Left cardiac atrium (tissue), 4 donors: Measurements from ENCODE around the gene BIN1. TPM values are rescaled to one million over a fixed set of nuclear protein-coding genes. Genes with fewer than 3 reads are reported as not detected.

Experiments used
- ATAC-seq, 2 donors: fragments of 200-7000 bp; cut with Tn5 transposase; one replicate each; pipeline ENCODE4 v1.9.1; 2020; ENCODE audit warnings: mild to moderate bottlenecking in 2 of 2, moderate library complexity in 2 of 2
- DNase-seq: peaks from one replicate; pipeline ENCODE4 v3.0.0-alpha.2; 2020
- intact Hi-C, 2 donors: fragments of 100-400 bp; cut with DNase I; formaldehyde crosslinking; loops; one replicate each; pipeline versions ENCODE4 v1.14.1 to v1.15.1; 2022 to 2023
- total RNA-seq, 2 donors: library from RNA; stranded (reverse); fragmentation: NEBNext Ultra II Directional; extraction: Animal tissue kit (Norgen Biotek cat#: 25700); gene quantifications; one replicate each; pipeline ENCODE4 v1.2.1, GENCODE V29; 2021
- donor health status: DM: no; HTN: yes; CAD: no.
- donor health status: DM: no; HTN: yes; CAD: no; lungs with severe emphysema.
- donor health status: DM: yes; HTN: yes; CAD: no.
- donor health status: Dilated cardiomyopathy.

BIN1 gene
- total RNA-seq, 2 donors from 2014 or later = 16.2 to 23.6 TPM

DNA sequence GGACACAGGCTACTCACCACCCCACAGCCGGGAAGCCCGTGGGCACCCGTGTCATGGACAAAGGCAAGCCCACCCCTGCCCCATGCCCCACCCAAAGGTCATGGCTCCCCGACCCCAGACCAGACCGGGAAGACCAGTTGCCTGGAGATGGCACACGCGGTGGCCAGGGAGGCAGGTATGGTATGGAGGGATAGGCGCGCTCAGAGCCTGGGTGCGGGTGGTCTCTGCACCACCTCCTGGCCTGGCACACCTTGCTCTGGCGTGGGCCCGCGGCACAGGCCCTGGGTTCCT lies 51.2 kb downstream of the BIN1 start:
- no peak for DNase-seq
- no peak for ATAC-seq
- intact Hi-C loops = no loop called here

GRCh38 chr2:127054996-127055785 lies 51.8 kb downstream of the BIN1 start:
- ATAC-seq = no peak
- intact Hi-C loops = no loop called here
- no peak for DNase-seq

DNA sequence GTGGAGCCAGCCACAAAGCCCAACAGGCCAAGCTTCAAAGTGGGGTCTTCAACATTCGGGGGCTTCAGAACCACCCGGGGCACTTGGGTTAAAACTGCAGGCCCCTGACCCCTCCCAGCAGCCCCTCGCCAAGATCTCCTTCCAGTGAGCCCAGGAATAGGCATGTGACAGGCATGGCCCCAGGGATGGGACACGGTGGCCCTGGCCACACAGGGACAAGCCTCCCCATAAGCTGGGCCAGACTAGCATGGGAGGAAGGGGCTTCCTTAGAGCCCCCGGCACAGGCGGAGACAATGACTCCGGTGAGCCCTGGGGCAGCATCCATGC lies 52.4 kb downstream of the BIN1 start:
- ATAC-seq (no peak), DNase-seq (no peak)
- intact Hi-C loops = no loop called here

DNA sequence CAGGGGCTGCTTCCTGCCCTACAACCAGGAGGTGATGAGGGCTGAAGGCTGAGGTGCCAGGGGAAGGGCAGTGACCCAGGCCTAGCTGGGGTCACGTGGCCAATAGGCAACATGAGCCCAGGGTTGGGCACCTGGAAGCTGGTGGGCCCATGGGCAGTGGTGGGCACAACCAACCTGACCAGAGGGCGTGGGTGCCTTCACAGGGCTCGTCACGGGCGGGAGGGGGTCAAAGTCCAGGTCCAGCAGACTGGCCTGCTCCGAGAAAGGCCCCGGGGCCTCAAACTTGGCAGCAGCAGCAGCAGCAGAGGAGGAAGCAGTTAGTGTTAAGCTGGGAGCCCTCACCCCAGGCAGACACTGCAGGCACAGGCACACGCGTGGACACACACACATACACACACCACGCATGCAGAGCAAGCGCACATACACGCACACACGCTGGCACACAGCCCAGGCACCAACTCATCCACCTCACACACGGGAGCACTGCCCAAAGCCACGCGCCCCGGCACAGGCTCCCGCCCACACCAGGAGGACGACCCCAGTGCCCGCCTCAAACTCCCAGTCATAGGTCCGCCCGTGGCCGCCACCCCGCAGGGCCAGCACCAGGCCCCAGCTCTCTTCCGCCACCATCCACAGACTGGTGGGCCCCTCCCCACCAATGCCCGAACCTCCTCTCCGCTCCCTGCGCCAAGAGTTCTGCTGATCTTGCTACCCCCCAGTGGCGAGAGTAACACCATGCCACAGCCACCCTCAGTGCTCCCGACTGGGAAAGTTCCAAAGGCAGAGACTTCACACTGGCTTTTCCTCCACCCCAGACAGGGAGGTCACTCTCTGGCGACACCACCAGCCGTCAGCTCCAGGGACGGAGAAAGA lies 53.0 kb downstream of the BIN1 start:
- intact Hi-C loops = no loop called here
- no peak for ATAC-seq
- peak; percentile 18 for DNase-seq

GRCh38 chr2:127052771-127053691 lies 53.9 kb downstream of the BIN1 start:
- intact Hi-C loops = no loop called here
- DNase-seq (peak; percentile 22), ATAC-seq (no peak)

DNA sequence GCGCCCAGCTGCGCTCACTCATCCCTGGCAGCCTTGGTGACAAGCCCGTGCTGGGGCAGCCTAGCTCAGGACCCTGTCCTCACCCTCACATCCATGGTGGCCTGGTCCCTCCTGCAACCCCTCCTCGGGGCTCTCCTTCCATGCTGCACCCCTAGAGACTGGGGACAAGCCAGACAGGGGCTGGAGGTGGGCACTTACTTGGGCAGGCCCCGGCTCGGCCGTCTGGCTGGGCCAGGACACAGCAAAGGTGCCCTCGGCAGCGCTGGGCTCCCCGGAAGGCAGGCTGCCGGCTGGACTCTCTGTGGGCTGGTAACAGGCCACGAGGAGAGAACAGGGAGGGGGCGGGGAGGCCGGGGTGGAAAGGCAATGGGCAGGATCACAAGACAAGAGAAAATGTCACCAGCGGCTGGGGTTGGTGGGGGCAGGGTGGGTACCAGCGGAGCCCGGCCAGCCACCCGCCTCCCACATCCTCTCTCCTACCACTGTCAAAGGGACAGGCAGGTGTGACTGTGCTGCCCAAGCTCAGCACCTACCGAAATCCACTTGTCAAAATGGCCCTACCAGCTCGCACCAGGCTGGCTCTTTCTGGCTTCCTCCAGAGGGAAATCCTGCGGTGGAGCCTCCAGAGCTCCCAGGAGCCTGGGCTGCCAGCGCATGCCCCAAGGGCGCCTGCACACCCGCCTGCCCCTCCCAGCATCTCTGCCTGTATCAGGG lies 54.7 kb downstream of the BIN1 start:
- peak; percentile 20 for DNase-seq
- no peak for ATAC-seq
- intact Hi-C loops = no loop called here

- intact Hi-C loops = no loop called here
- ATAC-seq = no peak
- peak; percentile 18 for DNase-seq
Observed at GRCh38 chr2:127051116-127052056, 55.6 kb downstream of the BIN1 start.

DNA sequence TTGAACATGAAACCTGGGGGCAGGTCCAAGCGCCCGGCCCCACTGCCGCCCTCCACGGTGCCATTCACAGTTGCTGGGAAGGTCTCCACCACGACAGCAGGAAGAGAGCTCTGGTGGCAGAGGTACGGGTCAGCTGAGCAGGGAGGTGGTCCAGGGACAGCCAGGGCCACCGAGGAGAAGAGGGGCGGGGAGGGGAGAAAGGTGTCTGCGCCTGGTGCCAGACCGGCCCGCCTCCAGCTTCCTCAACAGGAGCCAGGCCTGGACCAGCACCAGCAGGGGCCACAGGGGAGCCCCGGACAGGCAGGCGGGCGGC lies 56.2 kb downstream of the BIN1 start:
- intact Hi-C loops = no loop called here
- DNase-seq (no peak), ATAC-seq (no peak)

DNA sequence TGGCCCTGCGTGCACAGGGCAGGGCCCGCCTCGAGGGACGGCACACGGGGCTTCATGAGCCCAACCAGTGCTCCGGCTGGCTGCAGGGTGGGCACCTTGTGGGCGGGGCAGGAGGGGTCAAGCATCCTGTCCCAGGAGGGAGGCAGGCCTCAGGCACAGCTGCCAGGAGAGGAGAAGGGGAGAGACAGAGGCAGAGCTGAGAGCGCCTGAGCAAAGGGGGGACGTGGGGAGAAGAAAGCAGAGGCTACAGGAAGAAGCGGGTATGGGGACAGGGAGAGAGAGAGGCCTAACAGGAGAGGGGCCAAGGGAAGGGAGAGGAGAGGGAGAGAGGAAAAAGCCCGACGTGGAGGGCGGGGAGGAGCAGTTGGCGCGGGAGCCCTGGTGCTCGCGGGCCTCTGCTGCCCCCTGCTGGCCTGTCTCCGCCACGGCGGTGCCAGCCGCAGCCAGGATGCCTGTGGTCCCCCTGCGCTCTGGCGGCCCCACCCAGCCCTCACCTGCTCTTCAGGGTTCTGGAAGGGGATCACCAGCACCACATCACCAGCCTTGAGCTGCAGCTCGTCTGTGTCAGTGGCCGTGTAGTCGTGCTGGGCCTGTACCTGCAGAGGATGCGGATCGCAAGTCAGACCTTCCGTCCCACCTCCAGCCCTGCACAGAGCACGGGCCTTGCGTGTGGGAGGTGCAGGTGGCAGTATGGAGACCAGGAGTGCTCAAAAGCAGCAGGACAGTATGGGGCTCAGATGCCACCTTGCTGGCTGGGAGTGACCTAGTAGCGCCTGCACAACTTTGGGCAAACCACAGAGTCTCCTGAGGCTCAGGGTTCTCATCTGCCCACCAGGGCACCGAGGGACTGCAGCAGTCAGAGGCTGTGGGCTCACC lies 56.8 kb downstream of the BIN1 start:
- intact Hi-C loops = no loop called here
- ATAC-seq (peak; percentile 57 to 66), DNase-seq (peak; percentile 69)

GRCh38 chr2:127048969-127049897 lies 57.7 kb downstream of the BIN1 start:
- intact Hi-C loops = no loop called here
- DNase-seq (no peak), ATAC-seq (no peak)

- intact Hi-C loops = no loop called here
- no peak for DNase-seq
- ATAC-seq = no peak
Observed at GRCh38 chr2:127048618-127048935, 58.4 kb downstream of the BIN1 start.

DNA sequence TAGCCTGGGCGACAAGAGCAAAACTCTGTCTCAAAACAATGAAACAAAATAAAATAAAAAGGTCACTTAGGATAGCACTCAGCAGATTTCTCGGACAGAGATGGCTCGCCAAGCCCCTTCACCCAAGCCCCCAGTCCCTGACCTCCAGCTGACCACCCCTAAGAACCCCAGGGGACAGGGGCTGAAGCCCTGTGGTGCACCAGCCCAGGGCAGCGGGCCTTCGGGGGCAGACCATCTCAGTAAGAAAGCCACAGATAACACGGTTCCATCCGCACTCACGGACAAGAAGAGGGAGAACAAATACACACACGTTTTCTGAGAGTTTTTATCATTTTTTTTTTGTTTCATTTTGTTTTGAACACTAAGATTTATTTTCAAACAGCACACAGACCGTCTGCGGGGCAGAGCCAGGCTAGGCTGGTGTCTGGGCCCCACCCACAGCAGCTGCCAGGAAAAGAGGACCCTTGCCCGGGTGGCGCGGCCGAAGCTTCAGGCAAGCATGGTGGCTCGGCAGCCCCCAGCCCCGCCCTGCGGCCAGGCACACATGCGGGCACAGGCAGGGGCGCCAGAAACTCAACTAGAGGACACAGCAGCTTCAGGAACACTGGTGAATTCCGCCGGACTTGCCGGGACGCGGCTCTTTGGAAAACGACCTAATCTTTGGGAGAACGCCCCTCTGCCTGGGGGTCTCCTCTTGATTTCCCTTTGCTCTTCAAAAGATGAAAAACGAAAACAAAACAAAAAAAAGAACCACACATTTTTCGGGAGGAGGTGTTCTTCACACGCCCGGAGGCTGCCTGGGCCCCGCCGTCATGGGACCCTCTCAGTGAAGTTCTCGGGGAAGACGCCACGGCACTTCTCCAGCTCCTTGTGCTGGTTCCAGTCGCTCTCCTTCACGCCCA lies 59.0 kb downstream of the BIN1 start:
- DNase-seq (no peak), ATAC-seq (no peak)
- intact Hi-C loops = no loop called here

- intact Hi-C loops = no loop called here
- ATAC-seq = no peak
- no peak for DNase-seq
Observed at GRCh38 chr2:127047054-127047453, 59.9 kb downstream of the BIN1 start.

GRCh38 chr2:127046579-127046978 lies 60.4 kb downstream of the BIN1 start:
- DNase-seq (no peak), ATAC-seq (no peak)
- intact Hi-C loops = no loop called here

- ATAC-seq (peak; percentile 7 to 14), DNase-seq (no peak)
Observed at GRCh38 chr2:127045792-127046501, 61.0 kb downstream of the BIN1 start.

More at GRCh38 chr2:127045792-127046501, 61.0 kb downstream of the BIN1 start:
- intact Hi-C loops = no loop called here
